Lower lobe of right lung (tissue), 2 donors: ENCODE data around the gene SCN5A. TPM values are rescaled to one million over a fixed set of nuclear protein-coding genes. Genes with fewer than 3 reads are reported as not detected.

Experiments used
- ATAC-seq, 2 donors: fragments of 200-7000 bp; cut with Tn5 transposase; one replicate each; pipeline ENCODE4 v1.9.1; 2020 to 2022; ENCODE audit warnings: mild to moderate bottlenecking in 2 of 2, moderate library complexity in 2 of 2
- DNase-seq: peaks from one replicate; pipeline ENCODE4 v3.0.0-alpha.2; 2020
- H3K27ac ChIP-seq: fragments of 200-600 bp; one replicate; pipeline ENCODE4 v1.8.0; 2022
- H3K27me3 ChIP-seq: fragments of 200-600 bp; one replicate; pipeline ENCODE4 v1.8.0; 2022; ENCODE audit warnings: low read depth
- H3K36me3 ChIP-seq: fragments of 200-600 bp; one replicate; pipeline ENCODE4 v1.8.0; 2022; ENCODE audit warnings: mild to moderate bottlenecking
- H3K4me1 ChIP-seq: fragments of 200-600 bp; one replicate; pipeline ENCODE4 v1.8.0; 2022
- H3K4me3 ChIP-seq: fragments of 200-600 bp; one replicate; pipeline ENCODE4 v1.8.0; 2022; ENCODE audit warnings: mild to moderate bottlenecking
- H3K9me3 ChIP-seq: fragments of 200-600 bp; one replicate; pipeline ENCODE4 v1.8.0; 2022
- CTCF ChIP-seq: fragments of 200-600 bp; IDR thresholded peaks from one replicate; pipeline ENCODE4 v1.8.0; 2022; ENCODE audit warnings: antibody characterized with exemption, mild to moderate bottlenecking
- intact Hi-C: fragments of 100-400 bp; cut with DNase I; formaldehyde crosslinking; loops from one replicate; pipeline ENCODE4 v1.11.0; 2022
- total RNA-seq: library from RNA; stranded (reverse); fragmentation: NEBNext Ultra II Directional; extraction: Animal tissue kit (Norgen Biotek cat#: 25700); gene quantifications from one replicate; pipeline ENCODE4 v1.2.1, GENCODE V29; 2021
- donor health status: DM: no; HTN: yes; CAD: no; lungs with severe emphysema.

Gene SCN5A
- total RNA-seq, 1 donor from 2014 or later, result 0.24 TPM

- Histone ChIP-seq H3K36me3 (no peaks in the 10 kb centered on the region), H3K27me3 (no peaks in the 10 kb centered on the region), H3K4me3 (no peak overlapping the region), H3K9me3 (no peaks in the 10 kb centered on the region), H3K4me1 (no peaks in the 10 kb centered on the region), H3K27ac (no peak overlapping the region)
- TF ChIP-seq CTCF, result no peak
- no peak for ATAC-seq
- intact Hi-C loops, result no loop called here
- no peak for DNase-seq
These were observed 32.4 kb downstream of the SCN5A start for GRCh38 chr3:38617137-38617536.

GRCh38 chr3:38616658-38617057, 32.8 kb downstream of the SCN5A start:
- Histone ChIP-seq H3K27ac (no peak overlapping the region), H3K27me3 (no peaks in the 10 kb centered on the region), H3K9me3 (no peaks in the 10 kb centered on the region), H3K4me3 (no peak overlapping the region), H3K4me1 (no peaks in the 10 kb centered on the region), H3K36me3 (no peaks in the 10 kb centered on the region)
- ATAC-seq, result no peak
- intact Hi-C loops, result no loop called here
- no peak for TF ChIP-seq CTCF
- no peak for DNase-seq

GRCh38 chr3:38616111-38616510, 33.4 kb downstream of the SCN5A start:
- H3K27ac ChIP-seq, result no peak overlapping the region
- no peak for ATAC-seq
- H3K27me3 ChIP-seq, result no peaks in the 10 kb centered on the region
- no peaks in the 10 kb centered on the region for H3K9me3 ChIP-seq
- DNase-seq, result no peak
- intact Hi-C loops, result no loop called here
- no peak overlapping the region for H3K4me3 ChIP-seq
- TF ChIP-seq CTCF, result no peak
- H3K4me1 ChIP-seq, result no peaks in the 10 kb centered on the region
- no peaks in the 10 kb centered on the region for H3K36me3 ChIP-seq

- no peak for TF ChIP-seq CTCF
- DNase-seq, result peak; percentile 17
- Histone ChIP-seq H3K27me3 (no peaks in the 10 kb centered on the region), H3K36me3 (no peaks in the 10 kb centered on the region), H3K4me3 (no peak overlapping the region), H3K27ac (no peak overlapping the region), H3K4me1 (no peaks in the 10 kb centered on the region), H3K9me3 (no peaks in the 10 kb centered on the region)
- intact Hi-C loops, result no loop called here
- no peak for ATAC-seq
These were observed 34.7 kb downstream of the SCN5A start for GRCh38 chr3:38614651-38615352.

- DNase-seq, result peak; percentile 6
- no peaks in the 10 kb centered on the region for H3K36me3 ChIP-seq
- no peaks in the 10 kb centered on the region for H3K9me3 ChIP-seq
- no peak overlapping the region for H3K4me3 ChIP-seq
- intact Hi-C loops, result no loop called here
- no peak for ATAC-seq
- no peak overlapping the region for H3K27ac ChIP-seq
- no peaks in the 10 kb centered on the region for H3K27me3 ChIP-seq
- TF ChIP-seq CTCF, result no peak
- no peaks in the 10 kb centered on the region for H3K4me1 ChIP-seq
These were observed 35.4 kb downstream of the SCN5A start for GRCh38 chr3:38614091-38614490.
